IMR-90 (cell line): Measurements from ENCODE around the gene ARHGAP18. TPM values are rescaled to one million over a fixed set of nuclear protein-coding genes. Genes with fewer than 3 reads are reported as not detected.

Experiments used
- ATAC-seq: fragments of 200-7000 bp; cut with Tn5 transposase; 2 replicates; pipeline ENCODE4 v1.9.1; 2020; ENCODE audit warnings: low read depth, mild to moderate bottlenecking, moderate library complexity
- BruUV-seq: library from RNA; stranded (reverse); fragments of 400-500 nt; replicated peaks from 2 replicates; lab custom pipeline; 2021; lab: Mats Ljungman, UMichigan
- CTCF ChIA-PET: fragments of 300-600 bp; formaldehyde crosslinking; extraction: SDS; loops from one replicate; lab custom pipeline; 2021; ENCODE audit warnings: antibody characterized with exemption; lab: Yijun Ruan, JAX
- POLR2A ChIA-PET: fragments of 300-600 bp; sonication (Branson Sonifier 250); formaldehyde crosslinking; loops from one replicate; lab custom pipeline; 2022; ENCODE audit warnings: antibody characterized with exemption; ENCODE audit not compliant: unreplicated experiment; lab: Charles Lee
- DNase-seq: peaks from one replicate; pipeline ENCODE4 v3.0.0; 2013
- H2AFZ ChIP-seq: replicated peaks from 2 replicates; pipeline ENCODE3; 2013; ENCODE audit warnings: low read length, mild to moderate bottlenecking; ENCODE audit not compliant: poor library complexity
- H2AK5ac ChIP-seq: 2 replicates; pipeline ENCODE4 v1.6.1; 2013; ENCODE audit warnings: low read depth, low read length, inconsistent platforms
- H2AK9ac ChIP-seq: replicated peaks from 2 replicates; pipeline ENCODE3; 2013; ENCODE audit warnings: mild to moderate bottlenecking, low read depth, low read length, moderate library complexity; ENCODE audit not compliant: poor library complexity
- H2BK120ac ChIP-seq: 2 replicates; pipeline ENCODE4 v1.6.1; 2013; ENCODE audit warnings: low read depth, low read length, inconsistent platforms
- H2BK15ac ChIP-seq: 3 replicates; pipeline ENCODE4 v1.6.1; 2013; ENCODE audit warnings: low read depth, low read length, inconsistent platforms
- H2BK20ac ChIP-seq: 2 replicates; pipeline ENCODE4 v1.6.1; 2013; ENCODE audit warnings: low read depth, mild to moderate bottlenecking, inconsistent platforms, low read length, moderate library complexity
- H2BK5ac ChIP-seq: 2 replicates; pipeline ENCODE4 v1.6.1; 2013; ENCODE audit warnings: mild to moderate bottlenecking, low read depth, low read length, inconsistent platforms; ENCODE audit not compliant: poor library complexity, severe bottlenecking
- H3K14ac ChIP-seq: replicated peaks from 2 replicates; pipeline ENCODE4 v1.6.1; 2013; ENCODE audit warnings: low read depth, low read length, inconsistent platforms
- H3K18ac ChIP-seq: 2 replicates; pipeline ENCODE4 v1.6.1; 2013; ENCODE audit warnings: low read depth, low read length, control low read depth
- H3K23ac ChIP-seq: 2 replicates; pipeline ENCODE4 v1.6.1; 2013; ENCODE audit warnings: low read depth, low read length, inconsistent platforms
- H3K27ac ChIP-seq: 2 replicates; pipeline ENCODE4 v1.5.1; 2013; ENCODE audit warnings: mild to moderate bottlenecking, control low read depth, low read length; ENCODE audit not compliant: insufficient read depth
- H3K27me3 ChIP-seq: 2 replicates; pipeline ENCODE4 v1.6.1; 2013; ENCODE audit warnings: low read length; ENCODE audit not compliant: control insufficient read depth, insufficient read depth
- H3K36me3 ChIP-seq: 2 replicates; pipeline ENCODE4 v1.6.1; 2013; ENCODE audit warnings: low read length, mixed read lengths; ENCODE audit not compliant: control insufficient read depth, insufficient read depth
- H3K4ac ChIP-seq: 2 replicates; pipeline ENCODE4 v1.6.1; 2013; ENCODE audit warnings: low read depth, low read length, inconsistent platforms
- H3K4me1 ChIP-seq: 2 replicates; pipeline ENCODE4 v1.6.1; 2013; ENCODE audit warnings: low read length, mixed read lengths; ENCODE audit not compliant: control insufficient read depth, insufficient read depth
- H3K4me2 ChIP-seq: 2 replicates; pipeline ENCODE4 v1.6.1; 2013; ENCODE audit warnings: low read depth, mild to moderate bottlenecking, control low read depth, low read length, moderate library complexity
- H3K4me3 ChIP-seq: 2 replicates; pipeline ENCODE4 v1.5.1; 2013; ENCODE audit warnings: low read depth, mild to moderate bottlenecking, control low read depth, low read length, moderate library complexity; ENCODE audit not compliant: insufficient read depth
- H3K56ac ChIP-seq: 2 replicates; pipeline ENCODE4 v1.6.1; 2013; ENCODE audit warnings: low read length, inconsistent platforms; ENCODE audit not compliant: insufficient read depth; ENCODE audit errors: extremely low read depth
- H3K79me1 ChIP-seq, 2 experiments: 2 replicates each; pipeline ENCODE4 v1.6.1; 2013; ENCODE audit warnings: low read length in 2 of 2, inconsistent platforms in 1 of 2, low read depth in 1 of 2
- H3K9ac ChIP-seq: 2 replicates; pipeline ENCODE4 v1.6.1; 2013; ENCODE audit warnings: low read depth, low read length, control low read depth
- H3K9me1 ChIP-seq: 2 replicates; pipeline ENCODE4 v1.6.1; 2013; ENCODE audit warnings: low read length, inconsistent platforms; ENCODE audit not compliant: insufficient read depth
- H3K9me3 ChIP-seq: 2 replicates; pipeline ENCODE4 v1.6.1; 2013; ENCODE audit warnings: low read length; ENCODE audit not compliant: control insufficient read depth, insufficient read depth
- H4K20me1 ChIP-seq: 2 replicates; pipeline ENCODE4 v1.6.1; 2013; ENCODE audit warnings: low read length, inconsistent platforms; ENCODE audit not compliant: insufficient read depth
- H4K5ac ChIP-seq: 2 replicates; pipeline ENCODE4 v1.6.1; 2013; ENCODE audit warnings: mild to moderate bottlenecking, low read depth, low read length, control low read depth
- H4K8ac ChIP-seq, 2 experiments: 2 replicates each; pipeline ENCODE4 v1.6.1; 2013; ENCODE audit warnings: low read depth in 2 of 2, low read length in 2 of 2, control low read depth in 1 of 2, inconsistent platforms in 1 of 2
- H4K91ac ChIP-seq: 2 replicates; pipeline ENCODE4 v1.6.1; 2013; ENCODE audit warnings: low read depth, low read length, inconsistent platforms; ENCODE audit not compliant: insufficient read depth
- MAZ ChIP-seq: IDR thresholded peaks from 2 replicates; pipeline ENCODE4 v1.6.1; 2012; ENCODE audit warnings: low read depth, mild to moderate bottlenecking, low read length, improper control_type of control experiment, moderate library complexity, borderline replicate concordance
- MXI1 ChIP-seq: IDR thresholded peaks from 2 replicates; pipeline ENCODE4 v1.6.1; 2012; ENCODE audit warnings: low read depth, mild to moderate bottlenecking, low read length, moderate library complexity, borderline replicate concordance
- NFE2L2 ChIP-seq: fragments of 150-350 bp; IDR thresholded peaks from 2 replicates; pipeline ENCODE4 v1.6.1; 2016; ENCODE audit warnings: low read depth, mild to moderate bottlenecking, low read length
- POLR2A ChIP-seq: IDR thresholded peaks from 2 replicates; pipeline ENCODE4 v1.6.1; 2012; ENCODE audit warnings: mild to moderate bottlenecking, low read depth, low read length
- RAD21 ChIP-seq: IDR thresholded peaks from 2 replicates; pipeline ENCODE4 v1.6.1; 2012; ENCODE audit warnings: low read length, improper control_type of control experiment
- RCOR1 ChIP-seq: IDR thresholded peaks from 2 replicates; pipeline ENCODE4 v1.6.1; 2012; ENCODE audit warnings: mild to moderate bottlenecking, low read length, improper control_type of control experiment; ENCODE audit not compliant: insufficient replicate concordance
- RFX5 ChIP-seq: IDR thresholded peaks from 2 replicates; pipeline ENCODE4 v1.8.0; 2012; ENCODE audit warnings: low read depth, mild to moderate bottlenecking, low read length, moderate library complexity
- SMC3 ChIP-seq: fragments of 150-350 bp; IDR thresholded peaks from 2 replicates; pipeline ENCODE4 v1.6.1; 2016; ENCODE audit warnings: low read depth, mild to moderate bottlenecking, antibody characterized with exemption, low read length, moderate library complexity
- WGBS, 2 experiments: methylation state at CpG; one replicate each; pipeline versions ENCODE4 v1.1.5 to v1.1.7; 2013; ENCODE audit warnings: missing lambda C conversion rate in 2 of 2; ENCODE audit not compliant: insufficient read length in 1 of 2; ENCODE audit errors: extremely low coverage in 2 of 2; 5-methylcytosine and 5-hydroxymethylcytosine counted together
- dilution Hi-C: fragments of 300-500 bp; cut with HindIII; formaldehyde crosslinking; loops from one replicate; pipeline ENCODE4 v1.14.3; 2018; ENCODE audit warnings: low sequenced_read_pairs; ENCODE audit not compliant: unreplicated experiment
- in situ Hi-C: fragments of 300-500 bp; cut with MboI; formaldehyde crosslinking; loops from 3 replicates; pipeline ENCODE4 v1.14.3; 2019; ENCODE audit warnings: low sequenced_read_pairs, inconsistent platforms, mixed read lengths
- intact Hi-C: fragments of 100-400 bp; cut with micrococcal nuclease; formaldehyde crosslinking; loops from 2 replicates; pipeline ENCODE4 v1.10.0; 2022
- polyA plus RNA-seq, 3 experiments: library from polyadenylated mRNA; depleted of rRNA; stranded (reverse); fragments of >200 nt; gene quantifications; 2 replicates each; pipeline ENCODE4 v1.2.3, GENCODE V29; 2012; ENCODE audit warnings: low replicate concordance in 1 of 3
- total RNA-seq: library from RNA; depleted of rRNA; stranded (reverse); fragments of >200 nt; gene quantifications from 2 replicates; pipeline ENCODE4 v1.2.3, GENCODE V29; 2012
- TF ChIP-seq, protein P1 (sequence below): fragments of 150-350 bp; IDR thresholded peaks from 2 replicates; pipeline ENCODE4 v1.6.1; 2016; ENCODE audit warnings: low read depth, mild to moderate bottlenecking, low read length, moderate library complexity, borderline replicate concordance
- TF ChIP-seq, protein P2 (sequence below): fragments of 150-350 bp; IDR thresholded peaks from 2 replicates; pipeline ENCODE4 v1.6.1; 2017; ENCODE audit warnings: mild to moderate bottlenecking, antibody characterized with exemption, low read length, low read depth
- TF ChIP-seq, protein P3 (sequence below): conservative IDR thresholded peaks from 2 replicates; pipeline ENCODE4 v1.5.1; 2012; ENCODE audit warnings: mild to moderate bottlenecking, low read depth, low read length, improper control_type of control experiment

Gene ARHGAP18
- total and polyA plus RNA-seq, 2 of the 4 experiments (the other 2 are of a cell fraction), result 6.2 to 17.0 TPM

DNA sequence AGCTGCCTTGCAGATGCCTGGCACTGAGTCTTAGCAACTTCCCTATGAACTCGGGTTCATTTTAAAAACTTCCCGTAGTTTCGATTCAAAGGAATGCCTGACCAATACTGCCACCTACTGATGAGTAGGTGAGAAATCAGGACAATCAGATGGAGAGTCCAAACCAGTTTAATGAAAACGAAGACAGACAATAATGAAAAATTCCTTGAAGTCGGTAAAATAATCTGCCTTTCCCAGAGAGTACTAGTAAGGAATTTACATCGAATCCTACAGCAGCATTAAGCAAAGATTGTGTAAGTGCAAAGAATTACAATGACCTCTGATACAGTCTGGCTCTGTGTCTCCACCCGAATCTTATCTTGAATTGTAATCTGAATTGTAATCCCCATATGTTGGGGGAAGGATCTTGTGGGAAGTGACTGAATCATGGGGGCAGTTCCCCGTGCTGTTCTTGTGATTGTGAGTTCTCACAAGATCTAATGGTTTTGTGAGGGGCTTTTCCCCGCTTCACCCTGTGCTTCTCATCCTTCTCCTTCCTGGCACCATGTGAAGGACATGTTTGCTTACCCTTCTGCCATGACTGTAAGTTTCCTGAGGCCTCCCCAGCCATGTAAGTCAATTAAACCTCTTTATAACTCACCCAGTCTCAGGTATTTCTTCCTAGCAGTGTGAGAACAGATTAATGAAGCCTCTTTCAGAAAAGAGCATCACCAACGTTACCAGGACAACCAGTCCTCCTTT, 134.4 kb downstream of the ARHGAP18 start:
- intact Hi-C loops, result loop anchor here (1.0 to 10.0 kb wide), 6 partner anchors 76 to 1053 kb away; partner anchors contain the start of genes PTPRK and TMEM244
- no TSS peak for BruUV-seq
- no peak overlapping the region for H2AK5ac ChIP-seq
- POLR2A ChIA-PET, result no interaction called here
- H3K14ac ChIP-seq, result 0 out of 2 replicates have a peak overlapping the region, but pooled peaks have one; percentile 45
- no peak overlapping the region for H2AFZ ChIP-seq
- H3K27me3 ChIP-seq, result no peaks in the 10 kb centered on the region
- H4K20me1 ChIP-seq, result no peaks in the 10 kb centered on the region
- H3K4me3 ChIP-seq, result peak overlapping the region; percentile 22; the same call in 1 of the 2 replicates
- no peak overlapping the region for H2BK5ac ChIP-seq
- no peak overlapping the region for H4K91ac ChIP-seq
- no peaks in the 10 kb centered on the region for H3K36me3 ChIP-seq
- H4K5ac ChIP-seq, result peak overlapping the region; percentile 36; the same call in 1 of the 2 replicates
- H4K8ac ChIP-seq, result peak overlapping the region in 1 of 2 experiments; percentile 46; a peak in 2 of 4 replicates
- H3K23ac ChIP-seq, result peak overlapping the region; percentile 25; the same call in 1 of the 2 replicates
- H2BK20ac ChIP-seq, result peak overlapping the region; percentile 30; the same call in 1 of the 2 replicates
- H2AK9ac ChIP-seq, result no peak overlapping the region
- H2BK15ac ChIP-seq, result 0 out of 3 replicates have a peak overlapping the region, but pooled peaks have one; percentile 6
- dilution Hi-C loops, result no loop called here
- H3K79me1 ChIP-seq, result no peaks in the 10 kb centered on the region
- H3K56ac ChIP-seq, result no peak overlapping the region
- TF ChIP-seq MAZ, result no peak
- peak; percentile 89 for TF ChIP-seq RAD21
- TF ChIP-seq, protein P1, sequence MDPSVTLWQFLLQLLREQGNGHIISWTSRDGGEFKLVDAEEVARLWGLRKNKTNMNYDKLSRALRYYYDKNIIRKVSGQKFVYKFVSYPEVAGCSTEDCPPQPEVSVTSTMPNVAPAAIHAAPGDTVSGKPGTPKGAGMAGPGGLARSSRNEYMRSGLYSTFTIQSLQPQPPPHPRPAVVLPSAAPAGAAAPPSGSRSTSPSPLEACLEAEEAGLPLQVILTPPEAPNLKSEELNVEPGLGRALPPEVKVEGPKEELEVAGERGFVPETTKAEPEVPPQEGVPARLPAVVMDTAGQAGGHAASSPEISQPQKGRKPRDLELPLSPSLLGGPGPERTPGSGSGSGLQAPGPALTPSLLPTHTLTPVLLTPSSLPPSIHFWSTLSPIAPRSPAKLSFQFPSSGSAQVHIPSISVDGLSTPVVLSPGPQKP, result no peak
- TF ChIP-seq MXI1, result no peak
- TF ChIP-seq, protein P2, sequence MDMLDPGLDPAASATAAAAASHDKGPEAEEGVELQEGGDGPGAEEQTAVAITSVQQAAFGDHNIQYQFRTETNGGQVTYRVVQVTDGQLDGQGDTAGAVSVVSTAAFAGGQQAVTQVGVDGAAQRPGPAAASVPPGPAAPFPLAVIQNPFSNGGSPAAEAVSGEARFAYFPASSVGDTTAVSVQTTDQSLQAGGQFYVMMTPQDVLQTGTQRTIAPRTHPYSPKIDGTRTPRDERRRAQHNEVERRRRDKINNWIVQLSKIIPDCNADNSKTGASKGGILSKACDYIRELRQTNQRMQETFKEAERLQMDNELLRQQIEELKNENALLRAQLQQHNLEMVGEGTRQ, result no peak
- TF ChIP-seq POLR2A, result no peak
- peak; percentile 59 for TF ChIP-seq SMC3
- no peak for TF ChIP-seq RFX5
- TF ChIP-seq RCOR1, result no peak
- TF ChIP-seq, protein P3, sequence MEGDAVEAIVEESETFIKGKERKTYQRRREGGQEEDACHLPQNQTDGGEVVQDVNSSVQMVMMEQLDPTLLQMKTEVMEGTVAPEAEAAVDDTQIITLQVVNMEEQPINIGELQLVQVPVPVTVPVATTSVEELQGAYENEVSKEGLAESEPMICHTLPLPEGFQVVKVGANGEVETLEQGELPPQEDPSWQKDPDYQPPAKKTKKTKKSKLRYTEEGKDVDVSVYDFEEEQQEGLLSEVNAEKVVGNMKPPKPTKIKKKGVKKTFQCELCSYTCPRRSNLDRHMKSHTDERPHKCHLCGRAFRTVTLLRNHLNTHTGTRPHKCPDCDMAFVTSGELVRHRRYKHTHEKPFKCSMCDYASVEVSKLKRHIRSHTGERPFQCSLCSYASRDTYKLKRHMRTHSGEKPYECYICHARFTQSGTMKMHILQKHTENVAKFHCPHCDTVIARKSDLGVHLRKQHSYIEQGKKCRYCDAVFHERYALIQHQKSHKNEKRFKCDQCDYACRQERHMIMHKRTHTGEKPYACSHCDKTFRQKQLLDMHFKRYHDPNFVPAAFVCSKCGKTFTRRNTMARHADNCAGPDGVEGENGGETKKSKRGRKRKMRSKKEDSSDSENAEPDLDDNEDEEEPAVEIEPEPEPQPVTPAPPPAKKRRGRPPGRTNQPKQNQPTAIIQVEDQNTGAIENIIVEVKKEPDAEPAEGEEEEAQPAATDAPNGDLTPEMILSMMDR, result peak; percentile 76
- no peak for TF ChIP-seq NFE2L2
- no peaks in the 10 kb centered on the region for H3K9me1 ChIP-seq
- peak overlapping the region; percentile 67 for H2BK120ac ChIP-seq
- peak overlapping the region; percentile 33; the same call in 1 of the 2 replicates for H3K18ac ChIP-seq
- H3K4me1 ChIP-seq, result peaks cover 2% of the 10 kb centered on the region; the same call in 1 of the 2 replicates
- in situ Hi-C loops, result loop anchor here (5.0 kb wide), 1 partner anchor 73 kb away; no protein-coding TSS in a partner anchor
- peak overlapping the region; percentile 51 for H3K4ac ChIP-seq
- peak overlapping the region; percentile 84; the same call in 1 of the 2 replicates for H3K4me2 ChIP-seq
- DNase-seq (peak; percentile 72), ATAC-seq (peak; percentile 92)
- no peak overlapping the region for H3K27ac ChIP-seq
- CTCF ChIA-PET, result interaction anchor here (0.7 to 1.1 kb wide), 4 partner anchors 8 to 77 kb away, joined by 3 to 6 read pairs (median 4); no protein-coding TSS in a partner anchor
- no CpG with 5 or more reads among the region's 10 CpGs for WGBS, 2 experiments
- no peaks in the 10 kb centered on the region for H3K9me3 ChIP-seq
- H3K9ac ChIP-seq, result peak overlapping the region; percentile 56; the same call in 1 of the 2 replicates
